Thymus (tissue), 11 donors: Measurements from ENCODE around the gene OR8J3. TPM values are rescaled to one million over a fixed set of nuclear protein-coding genes. Genes with fewer than 3 reads are reported as not detected.
"Not testable (repeated sequence)": the region's sequence is repeated elsewhere in the genome, so short reads cannot be mapped to it uniquely, and the experiment has no call there.

ENCODE experiments used
- DNase-seq, 9 donors: peaks; one replicate each; pipeline ENCODE4 v3.0.0-alpha.2; 2013; ENCODE audit warnings: low spot score in 9 of 9, low read depth in 6 of 9, missing footprints in 1 of 9
- H3K27ac ChIP-seq, 2 donors: one replicate each; pipeline ENCODE4 v1.5.1; 2013; ENCODE audit warnings: control low read depth in 1 of 2, low read depth in 1 of 2, low read length in 1 of 2, mild to moderate bottlenecking in 1 of 2, moderate library complexity in 1 of 2
- H3K27me3 ChIP-seq, 2 donors: one replicate each; pipeline ENCODE4 v1.5.1; 2013; ENCODE audit warnings: low read length in 1 of 2; ENCODE audit not compliant: control insufficient read depth in 2 of 2, insufficient read depth in 1 of 2
- H3K36me3 ChIP-seq, 2 donors: one replicate each; pipeline ENCODE4 v1.5.1; 2013; ENCODE audit warnings: low read length in 1 of 2, mild to moderate bottlenecking in 1 of 2, moderate library complexity in 1 of 2; ENCODE audit not compliant: control insufficient read depth in 2 of 2, insufficient read depth in 2 of 2
- H3K4me1 ChIP-seq, 2 donors: one replicate each; pipeline ENCODE4 v1.5.1; 2013; ENCODE audit warnings: low read length in 2 of 2; ENCODE audit not compliant: control insufficient read depth in 2 of 2, insufficient read depth in 2 of 2
- H3K4me3 ChIP-seq, 2 donors: one replicate each; pipeline ENCODE4 v1.5.1; 2013; ENCODE audit warnings: low read length in 2 of 2, control low read depth in 1 of 2, mild to moderate bottlenecking in 1 of 2
- H3K9me3 ChIP-seq, 2 donors: one replicate each; pipeline ENCODE4 v1.5.1; 2013; ENCODE audit warnings: low read length in 1 of 2, mild to moderate bottlenecking in 1 of 2; ENCODE audit not compliant: control insufficient read depth in 2 of 2, insufficient read depth in 1 of 2
- WGBS: extraction: QIAGEN DNeasy Blood & Tissue Kit; methylation state at CpG from one replicate; pipeline ENCODE4 v1.1.7; 2013; 5-methylcytosine and 5-hydroxymethylcytosine counted together
- polyA plus RNA-seq: library from polyadenylated mRNA; stranded (reverse); fragments of 200-250 nt; gene quantifications from one replicate; pipeline ENCODE4 v1.2.3, GENCODE V29; 2013
- total RNA-seq: library from RNA; stranded (reverse); fragments of 120-200 nt; gene quantifications from one replicate; pipeline ENCODE4 v1.2.4, GENCODE V29; 2013
- donor health status: healthy.

Gene OR8J3
- total and polyA plus RNA-seq, 2 donors: not detected

- WGBS: 92% methylated on average over 30 of the region's 30 CpGs
- DNase-seq: not testable (repeated sequence)
Measured at GRCh38 chr11:56143681-56144080, 3.7 kb upstream of the OR8J3 start.

GRCh38 chr11:56122073-56122472 is 17.9 kb downstream of the OR8J3 start, which contains the start of gene OR8H3:
Gene OR8H3 (plus strand): TSS chr11:56122373. CDS start chr11:56122373, 0 bp downstream.
- no peak for DNase-seq

More at GRCh38 chr11:56143681-56144080, 3.7 kb upstream of the OR8J3 start:
- not testable (repeated sequence) for H3K27ac ChIP-seq, H3K27me3 ChIP-seq, H3K4me1 ChIP-seq, H3K4me3 ChIP-seq, H3K9me3 ChIP-seq, H3K36me3 ChIP-seq

GRCh38 chr11:56103210-56103737 is 36.7 kb downstream of the OR8J3 start, which contains the start of gene OR8H2:
Gene OR8H2 (plus strand): TSS chr11:56103687. CDS start chr11:56105043, 1,356 bp downstream.
- H3K36me3 ChIP-seq: no peaks in the 10 kb centered on the region
- H3K4me3 ChIP-seq: no peak within 1 kb of the TSS
- no peak within 1 kb of the TSS for H3K27ac ChIP-seq
- no peak for DNase-seq
- no peaks in the 10 kb centered on the region for H3K27me3 ChIP-seq
- no peaks in the 10 kb centered on the region for H3K4me1 ChIP-seq
- no peaks in the 10 kb centered on the region for H3K9me3 ChIP-seq

More at GRCh38 chr11:56122073-56122472, 17.9 kb downstream of the OR8J3 start, which contains the start of gene OR8H3:
- H3K9me3 ChIP-seq: no peaks in the 10 kb centered on the region
- no peaks in the 10 kb centered on the region for H3K27me3 ChIP-seq
- H3K4me1 ChIP-seq: no peaks in the 10 kb centered on the region
- no peaks in the 10 kb centered on the region for H3K36me3 ChIP-seq
- H3K4me3 ChIP-seq: no peak within 1 kb of the TSS
- 93% methylated on average over 6 of the region's 6 CpGs for WGBS
- H3K27ac ChIP-seq: no peak within 1 kb of the TSS

GRCh38 chr11:56093008-56093407 is 47.0 kb downstream of the OR8J3 start, which contains the start of gene OR8I2:
Gene OR8I2 (plus strand): TSS chr11:56093308. CDS start chr11:56093308, 0 bp downstream.
- Histone ChIP-seq H3K36me3 (no peaks in the 10 kb centered on the region), H3K27ac (no peak within 1 kb of the TSS), H3K9me3 (no peaks in the 10 kb centered on the region), H3K4me3 (no peak within 1 kb of the TSS), H3K4me1 (no peaks in the 10 kb centered on the region), H3K27me3 (no peaks in the 10 kb centered on the region)
- DNase-seq: no peak
- WGBS: 64% methylated on average over 3 of the region's 3 CpGs

GRCh38 chr11:56089697-56090096 is 50.3 kb downstream of the OR8J3 start:
- Histone ChIP-seq H3K27ac (no peak overlapping the region), H3K36me3 (no peaks in the 10 kb centered on the region), H3K4me1 (no peaks in the 10 kb centered on the region), H3K4me3 (no peak overlapping the region), H3K27me3 (no peaks in the 10 kb centered on the region), H3K9me3 (peaks cover 0 to 3% of the 10 kb centered on the region in 2 donors)
- no peak for DNase-seq
- 80% methylated on average over 3 of the region's 3 CpGs for WGBS

Other genes starting within 250 kb of the OR8J3 start
- not detected for gene OR5W2, start 225.6 kb downstream of the OR8J3 start, total RNA-seq
- not detected for gene OR5W2, start 225.6 kb downstream of the OR8J3 start, polyA plus RNA-seq
- not detected for gene OR5I1, start 203.8 kb downstream of the OR8J3 start, total RNA-seq
- not detected for gene OR5I1, start 203.8 kb downstream of the OR8J3 start, polyA plus RNA-seq
- gene OR10AG1, start 170.3 kb downstream of the OR8J3 start, total RNA-seq: not detected
- not detected for gene OR10AG1, start 170.3 kb downstream of the OR8J3 start, polyA plus RNA-seq
- not detected for gene OR5F1, start 145.6 kb downstream of the OR8J3 start, total RNA-seq
- 0.02 TPM for gene OR5F1, start 145.6 kb downstream of the OR8J3 start, polyA plus RNA-seq
- not detected for gene OR5AS1, start 112.5 kb downstream of the OR8J3 start, total RNA-seq
- not detected for gene OR5AS1, start 112.5 kb downstream of the OR8J3 start, polyA plus RNA-seq
- gene OR8I2, start 46.9 kb downstream of the OR8J3 start, total RNA-seq: not detected
- gene OR8I2, start 46.9 kb downstream of the OR8J3 start, polyA plus RNA-seq: not detected
- gene OR8H2, start 36.5 kb downstream of the OR8J3 start, total RNA-seq: not detected
- not detected for gene OR8H2, start 36.5 kb downstream of the OR8J3 start, polyA plus RNA-seq
- not detected for gene OR8H3, start 17.8 kb downstream of the OR8J3 start, total RNA-seq
- gene OR8H3, start 17.8 kb downstream of the OR8J3 start, polyA plus RNA-seq: not detected
- gene OR8K5, start 20.1 kb upstream of the OR8J3 start, total RNA-seq: not detected
- gene OR8K5, start 20.1 kb upstream of the OR8J3 start, polyA plus RNA-seq: not detected
- gene OR5J2, start 36.4 kb upstream of the OR8J3 start, total RNA-seq: not detected
- 0.02 TPM for gene OR5J2, start 36.4 kb upstream of the OR8J3 start, polyA plus RNA-seq
- gene OR5T2, start 94.1 kb upstream of the OR8J3 start, total RNA-seq: not detected
- not detected for gene OR5T2, start 94.1 kb upstream of the OR8J3 start, polyA plus RNA-seq
- not detected for gene OR5T3, start 112.1 kb upstream of the OR8J3 start, total RNA-seq
- gene OR5T3, start 112.1 kb upstream of the OR8J3 start, polyA plus RNA-seq: not detected
- gene OR5T1, start 134.0 kb upstream of the OR8J3 start, total RNA-seq: not detected
- gene OR5T1, start 134.0 kb upstream of the OR8J3 start, polyA plus RNA-seq: not detected
- not detected for gene OR8H1, start 152.1 kb upstream of the OR8J3 start, total RNA-seq
- not detected for gene OR8H1, start 152.1 kb upstream of the OR8J3 start, polyA plus RNA-seq
- gene OR8K3, start 174.9 kb upstream of the OR8J3 start, total RNA-seq: not detected
- gene OR8K3, start 174.9 kb upstream of the OR8J3 start, polyA plus RNA-seq: not detected
- not detected for gene OR8K1, start 205.8 kb upstream of the OR8J3 start, total RNA-seq
- not detected for gene OR8K1, start 205.8 kb upstream of the OR8J3 start, polyA plus RNA-seq
- gene OR8J1, start 214.1 kb upstream of the OR8J3 start, total RNA-seq: not detected
- gene OR8J1, start 214.1 kb upstream of the OR8J3 start, polyA plus RNA-seq: not detected
- gene OR8U1, start 235.4 kb upstream of the OR8J3 start, total RNA-seq: not detected
- not detected for gene OR8U1, start 235.4 kb upstream of the OR8J3 start, polyA plus RNA-seq